ENCODE measurements around the gene NDUFA7.
"Not testable (repeated sequence)": the region's sequence is repeated elsewhere in the genome, so short reads cannot be mapped to it uniquely, and the experiment has no call there.

DNA sequence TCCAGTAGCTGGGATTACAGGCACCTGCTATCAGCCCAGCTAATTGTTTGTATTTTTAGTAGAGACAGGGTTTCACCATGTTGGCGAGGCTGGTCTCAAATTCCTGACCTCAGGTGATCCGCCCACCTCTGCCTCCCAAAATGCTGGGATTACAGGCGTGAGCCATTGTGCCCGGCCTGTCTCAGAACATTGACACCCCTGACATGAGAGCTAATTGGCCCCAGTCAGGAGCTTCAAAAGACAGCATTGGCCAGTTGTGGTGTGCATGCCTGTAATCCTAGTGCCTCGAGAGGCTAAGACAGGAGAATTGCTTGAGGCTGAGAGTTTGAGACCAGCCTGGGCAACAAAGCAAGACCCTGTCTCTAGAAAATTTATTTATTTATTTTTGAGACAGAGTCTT, 31.7 kb upstream of the NDUFA7 start:
- TF ChIP-seq, protein P1, sequence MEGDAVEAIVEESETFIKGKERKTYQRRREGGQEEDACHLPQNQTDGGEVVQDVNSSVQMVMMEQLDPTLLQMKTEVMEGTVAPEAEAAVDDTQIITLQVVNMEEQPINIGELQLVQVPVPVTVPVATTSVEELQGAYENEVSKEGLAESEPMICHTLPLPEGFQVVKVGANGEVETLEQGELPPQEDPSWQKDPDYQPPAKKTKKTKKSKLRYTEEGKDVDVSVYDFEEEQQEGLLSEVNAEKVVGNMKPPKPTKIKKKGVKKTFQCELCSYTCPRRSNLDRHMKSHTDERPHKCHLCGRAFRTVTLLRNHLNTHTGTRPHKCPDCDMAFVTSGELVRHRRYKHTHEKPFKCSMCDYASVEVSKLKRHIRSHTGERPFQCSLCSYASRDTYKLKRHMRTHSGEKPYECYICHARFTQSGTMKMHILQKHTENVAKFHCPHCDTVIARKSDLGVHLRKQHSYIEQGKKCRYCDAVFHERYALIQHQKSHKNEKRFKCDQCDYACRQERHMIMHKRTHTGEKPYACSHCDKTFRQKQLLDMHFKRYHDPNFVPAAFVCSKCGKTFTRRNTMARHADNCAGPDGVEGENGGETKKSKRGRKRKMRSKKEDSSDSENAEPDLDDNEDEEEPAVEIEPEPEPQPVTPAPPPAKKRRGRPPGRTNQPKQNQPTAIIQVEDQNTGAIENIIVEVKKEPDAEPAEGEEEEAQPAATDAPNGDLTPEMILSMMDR (IDR thresholded peaks at IDR 0.05; ENCODE audit: low read length), result not testable (repeated sequence)
- TF ChIP-seq EZH2 (optimal IDR thresholded peaks at IDR 0.05; ENCODE audit: low read depth, low read length), result not testable (repeated sequence)
